Body of pancreas (tissue), 4 donors: Measurements from ENCODE around the gene CYP46A1.
A peak's percentile ranks its signal among the peaks of the same experiment; 100 is the strongest.

ENCODE experiments used
- CTCF ChIP-seq, 7 experiments: fragments of 450-650 bp in 4 of 7; fragments of 200-600 bp in 3 of 7; sonication (generic) in 3 of 7; IDR thresholded peaks; one replicate each; pipeline ENCODE4 v1.5.1; 2016 to 2019; ENCODE audit warnings: antibody characterized with exemption in 7 of 7
- POLR2A ChIP-seq, 3 donors: fragments of 450-650 bp; IDR thresholded peaks; one replicate each; pipeline ENCODE4 v1.6.1; 2016; ENCODE audit warnings: antibody characterized with exemption in 3 of 3, mild to moderate bottlenecking in 2 of 3

- TF ChIP-seq CTCF (IDR thresholded peaks at IDR 0.05) (no peak), POLR2A (IDR thresholded peaks at IDR 0.05) (peak in 1 of 3 donors; percentile 9)
These were observed 53.4 kb downstream of the CYP46A1 start for GRCh38 chr14:99737451-99737951.
